NCI-H774 (cell line): ENCODE measurements around the gene MAP4.

ENCODE experiments used
- DNase-seq: peaks from one replicate; lab custom pipeline; 2025; lab: John Stamatoyannopoulos, UW

The MAP4 gene

GRCh38 chr3:47859956-47860605 is 156.1 kb downstream of the MAP4 start:
- DNase-seq: no peak

GRCh38 chr3:47857151-47857550 is 159.1 kb downstream of the MAP4 start:
- DNase-seq: no peak

- no peak for DNase-seq
Observed at GRCh38 chr3:47856669-47857068, 159.5 kb downstream of the MAP4 start.

- DNase-seq: no peak
Observed at GRCh38 chr3:47855461-47856383, 160.5 kb downstream of the MAP4 start.

- DNase-seq: no peak
Observed at GRCh38 chr3:47854720-47855455, 161.3 kb downstream of the MAP4 start.

GRCh38 chr3:47854267-47854666 is 161.9 kb downstream of the MAP4 start:
- DNase-seq: no peak

- DNase-seq: no peak
Observed at GRCh38 chr3:47852604-47853602, 163.3 kb downstream of the MAP4 start.

- DNase-seq: no peak
Observed at GRCh38 chr3:47851888-47852603, 164.2 kb downstream of the MAP4 start.

- DNase-seq: no peak
Observed at GRCh38 chr3:47850564-47851410, 165.4 kb downstream of the MAP4 start.

- DNase-seq: no peak
Observed at GRCh38 chr3:47849699-47850563, 166.3 kb downstream of the MAP4 start.

GRCh38 chr3:47849186-47849698 is 167.0 kb downstream of the MAP4 start:
- no peak for DNase-seq

GRCh38 chr3:47848599-47849117 is 167.6 kb downstream of the MAP4 start:
- no peak for DNase-seq

- DNase-seq: no peak
Observed at GRCh38 chr3:47847801-47848518, 168.3 kb downstream of the MAP4 start.

- no peak for DNase-seq
Observed at GRCh38 chr3:47847260-47847659, 169.0 kb downstream of the MAP4 start.

- DNase-seq: no peak
Observed at GRCh38 chr3:47846880-47847248, 169.4 kb downstream of the MAP4 start.

GRCh38 chr3:47846186-47846879 is 169.9 kb downstream of the MAP4 start:
- DNase-seq: no peak

GRCh38 chr3:47841786-47842349 is 174.3 kb downstream of the MAP4 start:
- DNase-seq: no peak
